Measurements from ENCODE around the gene MYL6. TPM values are rescaled to one million over a fixed set of nuclear protein-coding genes. Genes with fewer than 3 reads are reported as not detected.

Gene MYL6
- total RNA-seq, 1 experiment from 2014 or later, result 554 TPM

DNA sequence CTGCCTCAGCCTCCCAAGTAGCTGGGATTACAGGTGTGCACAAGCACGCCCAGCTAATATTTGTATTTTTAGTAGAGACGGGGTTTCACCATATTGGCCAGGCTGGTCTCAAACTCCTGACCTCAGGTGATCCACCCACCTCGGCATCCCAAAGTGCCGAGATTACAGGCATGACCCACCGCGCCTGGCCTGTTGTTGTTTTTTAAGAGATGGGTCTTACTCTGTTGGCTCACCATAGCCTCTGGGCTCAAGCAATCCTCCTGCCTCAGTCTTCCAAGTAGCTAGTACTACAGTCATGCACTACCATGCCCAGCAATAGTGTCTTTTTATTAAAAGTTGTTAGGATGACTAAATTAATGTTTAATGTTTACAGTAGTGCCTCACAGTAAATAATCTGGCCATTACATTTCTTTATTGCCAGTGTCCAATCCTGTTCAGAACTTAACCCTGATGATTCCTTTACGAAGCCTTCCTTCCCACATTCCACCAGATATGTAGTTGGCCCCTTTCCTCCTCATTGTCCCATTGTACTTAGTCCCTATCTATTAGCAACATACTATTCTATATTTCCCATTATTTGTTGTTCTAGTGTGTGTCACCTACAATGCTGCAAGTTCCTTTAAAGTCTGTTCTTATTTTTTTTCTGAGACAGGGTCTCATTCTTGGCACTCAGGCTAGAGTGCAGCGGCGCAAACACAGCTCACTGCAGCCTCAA lies 39.9 kb downstream of the MYL6 start:
- Histone ChIP-seq H3K9me3 (ENCODE audit: control insufficient read depth in 1 of 2, insufficient read depth in 1 of 2, low read depth in 1 of 2, low read length in 2 of 2) (no peaks in the 10 kb centered on the region), H3K9ac (ENCODE audit: low read length) (no peak overlapping the region), H3K79me2 (ENCODE audit: insufficient read depth, low read length) (no peaks in the 10 kb centered on the region), H3K4me2 (ENCODE audit: low read length) (no peak overlapping the region), H3K36me3 (ENCODE audit: control insufficient read depth in 1 of 2, insufficient read depth in 2 of 2, low read length in 2 of 2) (no peaks in the 10 kb centered on the region), H4K20me1 (ENCODE audit: insufficient read depth) (no peaks in the 10 kb centered on the region), H3K4me1 (ENCODE audit: control insufficient read depth in 1 of 2, insufficient read depth in 2 of 2, low read length in 2 of 2) (peaks cover 0 to 3% of the 10 kb centered on the region in 2 experiments; a peak in 1 of 4 replicates), H2AFZ (ENCODE audit: low read depth, low read length, poor library complexity, severe bottlenecking) (no peak overlapping the region), H3K27me3 (ENCODE audit: insufficient read depth, low read length) (no peaks in the 10 kb centered on the region), H3K27ac (ENCODE audit: low read depth, low read length) (no peak overlapping the region), H3K9me2 (ENCODE audit: insufficient read depth) (no peaks in the 10 kb centered on the region), H3K4me3 (replicated peaks in 1 of 2; ENCODE audit: low read depth in 1 of 2, low read length in 2 of 2) (no peak overlapping the region)
- TF ChIP-seq, protein P1, sequence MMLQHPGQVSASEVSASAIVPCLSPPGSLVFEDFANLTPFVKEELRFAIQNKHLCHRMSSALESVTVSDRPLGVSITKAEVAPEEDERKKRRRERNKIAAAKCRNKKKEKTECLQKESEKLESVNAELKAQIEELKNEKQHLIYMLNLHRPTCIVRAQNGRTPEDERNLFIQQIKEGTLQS (IDR thresholded peaks at IDR 0.05), result no peak
- TF ChIP-seq JUND (IDR thresholded peaks at IDR 0.05) (no peak), CBX3 (IDR thresholded peaks at IDR 0.05; ENCODE audit: low read depth) (no peak), POLR2AphosphoS5 (IDR thresholded peaks at IDR 0.05; ENCODE audit: low read depth, low read length) (no peak), EZH2phosphoT487 (IDR thresholded peaks at IDR 0.05; ENCODE audit: borderline replicate concordance) (no peak), EGR1 (IDR thresholded peaks at IDR 0.05; ENCODE audit: low read depth) (no peak), ELF1 (IDR thresholded peaks at IDR 0.05; ENCODE audit: borderline replicate concordance, low read depth) (no peak), SP1 (IDR thresholded peaks at IDR 0.05; ENCODE audit: low read depth) (no peak), CEBPB (IDR thresholded peaks at IDR 0.05; ENCODE audit: low read depth) (no peak)
- TF ChIP-seq, protein P2, sequence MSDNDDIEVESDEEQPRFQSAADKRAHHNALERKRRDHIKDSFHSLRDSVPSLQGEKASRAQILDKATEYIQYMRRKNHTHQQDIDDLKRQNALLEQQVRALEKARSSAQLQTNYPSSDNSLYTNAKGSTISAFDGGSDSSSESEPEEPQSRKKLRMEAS (IDR thresholded peaks at IDR 0.05), result no peak
- POLR2A ChIA-PET, result no interaction called here
- RAD21 ChIA-PET (ENCODE audit: low non-redundant PET in 1 of 2, low total read pairs in 2 of 2, uncharacterized antibody in 2 of 2, unreplicated experiment in 2 of 2), result no interaction called here
- DNase-seq (ENCODE audit: low read depth, low spot score), result no peak
- ATAC-seq, result no peak
- BruUV-seq (replicated peaks), result no TSS peak
- CTCF ChIA-PET, result no interaction called here
- intact Hi-C loops (cut with micrococcal nuclease), result no loop called here

DNA sequence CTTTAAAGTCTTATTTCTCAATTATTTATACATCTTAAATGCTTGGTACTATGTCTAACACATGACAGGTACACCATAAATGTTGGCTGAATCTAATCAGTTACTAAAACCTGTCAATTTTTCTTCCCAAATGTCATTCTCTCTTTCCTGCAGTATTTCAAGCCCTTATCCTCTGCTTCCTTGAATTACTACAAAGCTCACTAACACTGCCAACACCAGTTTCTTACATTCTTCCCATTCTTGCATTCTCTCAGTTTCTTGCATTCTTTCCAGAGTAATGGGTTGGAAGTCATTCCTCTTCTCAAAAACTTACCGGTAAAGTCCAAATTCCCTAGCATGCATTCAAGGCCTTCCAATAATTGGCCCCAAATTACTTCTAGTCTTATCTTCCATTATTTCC lies 40.7 kb downstream of the MYL6 start:
- no peaks in the 10 kb centered on the region for H3K79me2 ChIP-seq (ENCODE audit: insufficient read depth, low read length)
- ChIA-PET CTCF (no interaction called here), RAD21 (ENCODE audit: low non-redundant PET in 1 of 2, low total read pairs in 2 of 2, uncharacterized antibody in 2 of 2, unreplicated experiment in 2 of 2) (no interaction called here), POLR2A (no interaction called here)
- no peak overlapping the region for H3K4me3 ChIP-seq (replicated peaks in 1 of 2; ENCODE audit: low read depth in 1 of 2, low read length in 2 of 2)
- H3K36me3 ChIP-seq (ENCODE audit: control insufficient read depth in 1 of 2, insufficient read depth in 2 of 2, low read length in 2 of 2), result no peaks in the 10 kb centered on the region
- intact Hi-C loops (cut with micrococcal nuclease), result no loop called here
- H3K9me3 ChIP-seq (ENCODE audit: control insufficient read depth in 1 of 2, insufficient read depth in 1 of 2, low read depth in 1 of 2, low read length in 2 of 2), result no peaks in the 10 kb centered on the region
- no peak overlapping the region for H2AFZ ChIP-seq (ENCODE audit: low read depth, low read length, poor library complexity, severe bottlenecking)
- no peaks in the 10 kb centered on the region for H3K9me2 ChIP-seq (ENCODE audit: insufficient read depth)
- no peak overlapping the region for H3K9ac ChIP-seq (ENCODE audit: low read length)
- no peak for TF ChIP-seq ELF1 (IDR thresholded peaks at IDR 0.05; ENCODE audit: borderline replicate concordance, low read depth)
- no peak for TF ChIP-seq JUND (IDR thresholded peaks at IDR 0.05)
- no peak for TF ChIP-seq ZFX (IDR thresholded peaks at IDR 0.05)
- TF ChIP-seq FOSL1 (IDR thresholded peaks at IDR 0.05; ENCODE audit: low read depth), result no peak
- TF ChIP-seq SIN3A (IDR thresholded peaks at IDR 0.05; ENCODE audit: low read depth), result no peak
- no peak for TF ChIP-seq CBX3 (IDR thresholded peaks at IDR 0.05; ENCODE audit: low read depth)
- TF ChIP-seq, protein P2 (IDR thresholded peaks at IDR 0.05), result no peak
- no peak for TF ChIP-seq EZH2 (IDR thresholded peaks at IDR 0.05)
- TF ChIP-seq, protein P3, sequence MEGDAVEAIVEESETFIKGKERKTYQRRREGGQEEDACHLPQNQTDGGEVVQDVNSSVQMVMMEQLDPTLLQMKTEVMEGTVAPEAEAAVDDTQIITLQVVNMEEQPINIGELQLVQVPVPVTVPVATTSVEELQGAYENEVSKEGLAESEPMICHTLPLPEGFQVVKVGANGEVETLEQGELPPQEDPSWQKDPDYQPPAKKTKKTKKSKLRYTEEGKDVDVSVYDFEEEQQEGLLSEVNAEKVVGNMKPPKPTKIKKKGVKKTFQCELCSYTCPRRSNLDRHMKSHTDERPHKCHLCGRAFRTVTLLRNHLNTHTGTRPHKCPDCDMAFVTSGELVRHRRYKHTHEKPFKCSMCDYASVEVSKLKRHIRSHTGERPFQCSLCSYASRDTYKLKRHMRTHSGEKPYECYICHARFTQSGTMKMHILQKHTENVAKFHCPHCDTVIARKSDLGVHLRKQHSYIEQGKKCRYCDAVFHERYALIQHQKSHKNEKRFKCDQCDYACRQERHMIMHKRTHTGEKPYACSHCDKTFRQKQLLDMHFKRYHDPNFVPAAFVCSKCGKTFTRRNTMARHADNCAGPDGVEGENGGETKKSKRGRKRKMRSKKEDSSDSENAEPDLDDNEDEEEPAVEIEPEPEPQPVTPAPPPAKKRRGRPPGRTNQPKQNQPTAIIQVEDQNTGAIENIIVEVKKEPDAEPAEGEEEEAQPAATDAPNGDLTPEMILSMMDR (IDR thresholded peaks at IDR 0.05 in 2 of 3, conservative IDR thresholded peaks at IDR 0.05 in 1 of 3; ENCODE audit: borderline replicate concordance in 1 of 3, insufficient read depth in 1 of 3, low read depth in 2 of 3, low read length in 2 of 3), result no peak
- TF ChIP-seq ZNF274 (IDR thresholded peaks at IDR 0.05; ENCODE audit: low read depth, low read length), result no peak
- no peak for TF ChIP-seq POLR2AphosphoS5 (IDR thresholded peaks at IDR 0.05; ENCODE audit: low read depth, low read length)
- no peak for TF ChIP-seq SP1 (IDR thresholded peaks at IDR 0.05; ENCODE audit: low read depth)
- TF ChIP-seq SRF (IDR thresholded peaks at IDR 0.05; ENCODE audit: low read depth), result no peak
- TF ChIP-seq TCF7L2 (IDR thresholded peaks at IDR 0.05; ENCODE audit: borderline replicate concordance, extremely low read depth, insufficient read depth, insufficient read length), result no peak
- TF ChIP-seq EGR1 (IDR thresholded peaks at IDR 0.05; ENCODE audit: low read depth), result no peak
- no peaks in the 10 kb centered on the region for H4K20me1 ChIP-seq (ENCODE audit: insufficient read depth)
- H3K4me2 ChIP-seq (ENCODE audit: low read length), result no peak overlapping the region
- no peak overlapping the region for H3K27ac ChIP-seq (ENCODE audit: low read depth, low read length)
- H3K27me3 ChIP-seq (ENCODE audit: insufficient read depth, low read length), result no peaks in the 10 kb centered on the region
- ATAC-seq, result no peak
- no TSS peak for BruUV-seq (replicated peaks)
- H3K4me1 ChIP-seq (ENCODE audit: control insufficient read depth in 1 of 2, insufficient read depth in 2 of 2, low read length in 2 of 2), result no peaks in the 10 kb centered on the region
- DNase-seq (ENCODE audit: low read depth, low spot score), result no peak

Measured in HCT116 (cell line).